Erythroblast (primary cell): ENCODE measurements around the gene DHRS7B.

Experiments
- GATA1 ChIP-seq: IDR thresholded peaks from 2 replicates; pipeline ENCODE4 v1.6.1; 2011; ENCODE audit warnings: low read depth, mild to moderate bottlenecking, control low read depth, low read length, moderate library complexity
- POLR2A ChIP-seq: IDR thresholded peaks from 2 replicates; pipeline ENCODE4 v1.6.1; 2011; ENCODE audit warnings: mild to moderate bottlenecking, low read length

- no peak for TF ChIP-seq POLR2A
- no peak for TF ChIP-seq GATA1
Measured at GRCh38 chr17:21089145-21089544, 37.6 kb upstream of the DHRS7B start.
